ENCODE data around the gene FIGLA.

DNA sequence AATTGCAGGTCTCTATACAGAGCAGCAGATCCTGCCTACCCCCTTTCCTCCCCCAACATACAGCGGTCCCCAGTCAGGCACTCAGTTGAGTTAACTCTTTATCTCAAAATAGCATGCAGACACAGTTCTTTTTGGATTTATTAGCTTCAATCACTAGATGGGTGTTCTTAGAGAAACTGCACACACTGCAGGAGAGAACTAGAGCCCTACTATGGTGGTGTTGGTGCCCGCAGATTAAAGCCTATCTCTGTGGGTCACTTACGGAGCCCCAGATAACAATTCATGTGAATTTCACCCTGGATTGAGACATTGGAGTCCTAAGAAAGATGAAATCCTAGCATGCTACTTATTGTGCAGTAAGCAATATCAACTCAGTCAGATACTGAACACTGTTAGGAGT is 34.3 kb downstream of the FIGLA start:
- TF ChIP-seq, protein P1, sequence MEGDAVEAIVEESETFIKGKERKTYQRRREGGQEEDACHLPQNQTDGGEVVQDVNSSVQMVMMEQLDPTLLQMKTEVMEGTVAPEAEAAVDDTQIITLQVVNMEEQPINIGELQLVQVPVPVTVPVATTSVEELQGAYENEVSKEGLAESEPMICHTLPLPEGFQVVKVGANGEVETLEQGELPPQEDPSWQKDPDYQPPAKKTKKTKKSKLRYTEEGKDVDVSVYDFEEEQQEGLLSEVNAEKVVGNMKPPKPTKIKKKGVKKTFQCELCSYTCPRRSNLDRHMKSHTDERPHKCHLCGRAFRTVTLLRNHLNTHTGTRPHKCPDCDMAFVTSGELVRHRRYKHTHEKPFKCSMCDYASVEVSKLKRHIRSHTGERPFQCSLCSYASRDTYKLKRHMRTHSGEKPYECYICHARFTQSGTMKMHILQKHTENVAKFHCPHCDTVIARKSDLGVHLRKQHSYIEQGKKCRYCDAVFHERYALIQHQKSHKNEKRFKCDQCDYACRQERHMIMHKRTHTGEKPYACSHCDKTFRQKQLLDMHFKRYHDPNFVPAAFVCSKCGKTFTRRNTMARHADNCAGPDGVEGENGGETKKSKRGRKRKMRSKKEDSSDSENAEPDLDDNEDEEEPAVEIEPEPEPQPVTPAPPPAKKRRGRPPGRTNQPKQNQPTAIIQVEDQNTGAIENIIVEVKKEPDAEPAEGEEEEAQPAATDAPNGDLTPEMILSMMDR (IDR thresholded peaks at IDR 0.05; ENCODE audit: insufficient read depth, low read depth, low read length): no peak
- no peak for TF ChIP-seq EZH2 (IDR thresholded peaks at IDR 0.05; ENCODE audit: insufficient read depth, low read length)

All from astrocyte (in vitro differentiated cells and primary cell).